A673 (cell line): ENCODE measurements around the gene SLC22A13.

Experiments used
- EZH2 ChIP-seq: fragments of 200-600 bp; sonication (generic); IDR thresholded peaks from 2 replicates; pipeline ENCODE4 v1.6.1; 2017; ENCODE audit warnings: borderline replicate concordance, low read depth, mild to moderate bottlenecking, mixed read lengths, antibody characterized with exemption, low read length; ENCODE audit not compliant: poor library complexity, severe bottlenecking
- TF ChIP-seq, protein P1 (sequence below): fragments of 300-800, 200-600 bp; sonication (generic); conservative IDR thresholded peaks from 2 replicates; pipeline ENCODE4 v1.5.1; 2017; ENCODE audit warnings: low read depth, mild to moderate bottlenecking, antibody characterized with exemption, low read length, moderate library complexity, mixed read lengths

DNA sequence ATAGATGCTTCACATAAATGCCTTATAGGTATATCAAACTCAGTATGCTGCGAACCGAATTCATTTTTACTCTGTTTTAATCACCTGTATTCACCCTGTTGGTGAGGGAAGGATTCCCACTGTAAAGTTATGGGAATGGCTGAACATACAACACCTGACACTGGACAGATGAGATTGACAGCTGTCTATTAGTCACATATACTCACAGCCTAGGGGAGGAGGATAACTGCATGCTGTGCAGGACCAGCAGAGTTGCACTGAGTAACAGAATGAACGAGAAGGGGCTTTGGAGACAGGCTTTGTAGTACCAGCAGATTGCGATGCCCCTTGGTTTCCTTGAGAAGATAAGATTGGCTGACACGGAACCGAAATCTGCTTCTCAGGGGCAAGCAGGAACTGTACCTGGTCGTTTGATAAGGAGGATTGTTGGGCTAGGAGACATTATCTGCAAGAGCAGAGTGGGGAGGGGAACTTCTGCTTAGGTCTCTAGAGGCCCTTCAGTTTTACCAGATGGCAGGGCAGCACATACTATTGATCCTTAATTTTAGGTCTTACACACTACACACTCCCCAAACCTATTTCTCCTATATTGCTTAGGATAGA, 43.5 kb upstream of the SLC22A13 start:
- TF ChIP-seq, protein P1, sequence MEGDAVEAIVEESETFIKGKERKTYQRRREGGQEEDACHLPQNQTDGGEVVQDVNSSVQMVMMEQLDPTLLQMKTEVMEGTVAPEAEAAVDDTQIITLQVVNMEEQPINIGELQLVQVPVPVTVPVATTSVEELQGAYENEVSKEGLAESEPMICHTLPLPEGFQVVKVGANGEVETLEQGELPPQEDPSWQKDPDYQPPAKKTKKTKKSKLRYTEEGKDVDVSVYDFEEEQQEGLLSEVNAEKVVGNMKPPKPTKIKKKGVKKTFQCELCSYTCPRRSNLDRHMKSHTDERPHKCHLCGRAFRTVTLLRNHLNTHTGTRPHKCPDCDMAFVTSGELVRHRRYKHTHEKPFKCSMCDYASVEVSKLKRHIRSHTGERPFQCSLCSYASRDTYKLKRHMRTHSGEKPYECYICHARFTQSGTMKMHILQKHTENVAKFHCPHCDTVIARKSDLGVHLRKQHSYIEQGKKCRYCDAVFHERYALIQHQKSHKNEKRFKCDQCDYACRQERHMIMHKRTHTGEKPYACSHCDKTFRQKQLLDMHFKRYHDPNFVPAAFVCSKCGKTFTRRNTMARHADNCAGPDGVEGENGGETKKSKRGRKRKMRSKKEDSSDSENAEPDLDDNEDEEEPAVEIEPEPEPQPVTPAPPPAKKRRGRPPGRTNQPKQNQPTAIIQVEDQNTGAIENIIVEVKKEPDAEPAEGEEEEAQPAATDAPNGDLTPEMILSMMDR, result no peak
- no peak for TF ChIP-seq EZH2
